Measurements from ENCODE around the gene CHST9. TPM values are rescaled to one million over a fixed set of nuclear protein-coding genes. Genes with fewer than 3 reads are reported as not detected.
"Not testable (repeated sequence)": the region's sequence is repeated elsewhere in the genome, so short reads cannot be mapped to it uniquely, and the experiment has no call there.

The CHST9 gene
- total RNA-seq, 1 donor = not detected

- DNase-seq (ENCODE audit: low read depth in 2 of 3, low spot score in 2 of 3) = no peak
Measured at GRCh38 chr18:27175914-27176313, 9.2 kb downstream of the CHST9 start.

GRCh38 chr18:27175245-27175644 is 9.9 kb downstream of the CHST9 start:
- DNase-seq (ENCODE audit: low read depth in 2 of 3, low spot score in 2 of 3) = no peak

- DNase-seq (ENCODE audit: low read depth in 2 of 3, low spot score in 2 of 3) = no peak
Measured at GRCh38 chr18:27171993-27172392, 13.1 kb downstream of the CHST9 start.

GRCh38 chr18:27165412-27165811 is 19.7 kb downstream of the CHST9 start:
- DNase-seq (ENCODE audit: low read depth in 2 of 3, low spot score in 2 of 3) = no peak

- DNase-seq (ENCODE audit: low read depth in 2 of 3, low spot score in 2 of 3) = no peak
Measured at GRCh38 chr18:27164905-27165304, 20.2 kb downstream of the CHST9 start.

DNA sequence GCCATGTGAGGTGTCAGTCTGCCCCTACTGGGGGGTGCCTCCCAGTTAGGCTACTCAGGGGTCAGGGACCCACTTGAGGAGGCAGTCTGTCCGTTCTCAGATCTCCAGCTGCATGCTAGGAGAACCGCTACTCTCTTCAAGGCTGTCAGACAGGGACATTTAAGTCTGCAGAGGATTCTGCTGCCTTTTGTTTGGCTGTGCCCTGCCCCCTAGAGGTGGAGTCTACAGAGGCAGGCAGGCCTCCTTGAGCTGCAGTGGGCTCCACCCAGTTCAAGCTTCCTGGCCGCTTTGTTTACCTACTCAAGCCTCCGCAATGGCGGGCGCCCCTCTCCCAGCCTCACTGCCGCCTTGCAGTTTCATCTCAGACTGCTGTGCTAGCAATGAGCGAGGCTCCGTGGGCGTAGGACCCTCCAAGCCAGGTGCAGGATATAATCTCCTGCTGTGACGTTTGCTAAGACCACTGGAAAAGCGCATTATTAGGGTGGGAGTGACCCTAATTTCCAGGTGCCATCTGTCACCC is 21.9 kb downstream of the CHST9 start:
- not testable (repeated sequence) for DNase-seq (ENCODE audit: low read depth in 2 of 3, low spot score in 2 of 3)

DNA sequence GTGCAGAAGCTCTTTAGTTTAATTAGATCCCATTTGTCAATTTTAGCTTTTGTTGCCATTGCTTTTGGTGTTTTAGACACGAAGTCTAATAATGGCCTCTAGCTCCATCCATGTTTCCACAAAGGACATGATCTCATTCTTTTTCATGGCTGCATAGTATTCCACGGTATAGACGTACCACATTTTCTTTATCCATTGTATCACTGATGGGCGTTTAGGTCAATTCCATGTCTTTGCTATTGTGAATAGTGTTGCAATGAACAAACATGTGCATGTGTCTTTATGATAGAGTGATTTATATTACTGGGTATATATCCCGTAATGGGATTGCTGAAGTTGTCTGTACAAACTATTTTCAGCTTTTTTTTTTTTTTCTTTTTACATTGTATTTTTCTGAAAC is 35.9 kb downstream of the CHST9 start:
- DNase-seq (ENCODE audit: low read depth in 2 of 3, low spot score in 2 of 3) = not testable (repeated sequence)

- DNase-seq (ENCODE audit: low read depth in 2 of 3, low spot score in 2 of 3) = no peak
Measured at GRCh38 chr18:27144672-27145071, 40.4 kb downstream of the CHST9 start.

DNA sequence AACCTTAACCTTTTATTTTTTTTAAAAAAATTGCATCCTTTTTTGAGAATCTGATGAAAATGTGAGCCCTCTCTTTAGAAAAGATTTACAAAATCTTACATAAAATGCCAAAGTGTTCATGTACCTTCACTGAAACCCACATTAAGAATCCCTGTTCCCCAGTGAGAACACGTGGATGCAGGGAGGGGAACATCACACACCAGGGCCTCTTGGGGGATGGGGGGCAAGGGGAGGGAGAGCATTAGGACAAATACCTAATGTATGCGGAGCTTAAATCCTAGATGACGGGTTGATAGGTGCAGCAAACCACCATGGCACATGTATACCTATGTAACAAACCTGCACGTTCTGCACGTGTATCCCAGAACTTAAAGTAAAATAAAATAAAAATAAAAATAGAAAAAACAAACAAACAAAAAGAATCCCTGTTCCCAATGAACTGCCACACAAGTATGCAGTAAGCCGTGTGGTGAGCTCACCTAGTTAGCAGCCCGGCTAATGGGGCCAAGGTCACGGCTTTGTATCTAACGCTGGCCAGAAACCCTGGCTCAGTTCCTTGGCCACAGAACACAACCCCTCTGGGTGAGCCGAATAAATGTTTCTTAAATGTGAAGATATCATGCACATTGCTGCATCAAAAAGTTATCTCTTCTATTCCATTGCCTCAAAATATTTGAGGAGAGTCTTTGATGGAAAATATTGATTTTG is 41.4 kb downstream of the CHST9 start:
- DNase-seq (ENCODE audit: low read depth in 2 of 3, low spot score in 2 of 3) = no peak

DNA sequence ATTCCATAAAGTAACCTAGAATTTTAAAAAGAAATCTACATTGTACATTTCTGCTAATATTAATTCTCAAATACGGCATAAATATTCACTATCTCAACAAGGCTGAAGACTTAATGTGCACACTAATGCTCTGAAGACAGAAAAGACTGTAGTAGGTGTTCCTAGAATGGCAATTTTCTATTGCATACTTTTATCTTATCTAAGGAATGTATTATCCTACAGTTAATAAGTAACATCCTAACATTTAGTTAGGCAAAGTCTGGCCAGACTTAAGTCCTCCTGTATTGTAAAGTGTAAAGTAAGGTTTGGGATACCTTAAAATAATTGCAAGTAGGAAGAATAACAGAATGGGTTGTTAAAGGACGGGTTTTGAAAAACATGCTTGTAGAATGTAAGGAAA is 42.2 kb downstream of the CHST9 start:
- DNase-seq (ENCODE audit: low read depth in 2 of 3, low spot score in 2 of 3) = no peak

GRCh38 chr18:27141876-27142275 is 43.2 kb downstream of the CHST9 start:
- DNase-seq (ENCODE audit: low read depth in 2 of 3, low spot score in 2 of 3) = no peak

DNA sequence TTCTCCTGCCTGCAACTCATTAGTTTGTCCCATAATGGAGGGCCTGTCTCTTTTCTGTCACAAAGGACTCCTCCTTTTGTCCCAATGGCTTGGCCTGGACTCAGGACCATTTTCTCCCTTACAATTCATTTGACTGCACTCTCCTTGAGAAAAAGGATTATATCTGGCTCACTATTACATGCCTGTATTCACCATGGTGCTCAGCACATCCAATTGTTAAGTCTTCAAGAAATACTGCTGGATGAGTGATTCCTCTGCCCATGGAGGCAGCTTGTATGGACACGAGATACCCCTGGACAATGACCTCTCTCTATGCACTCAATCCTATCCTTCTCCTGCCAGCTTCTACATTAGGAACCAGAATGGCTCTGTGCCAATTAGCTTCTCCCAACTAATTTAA is 47.0 kb downstream of the CHST9 start:
- DNase-seq (ENCODE audit: low read depth in 2 of 3, low spot score in 2 of 3) = no peak

DNA sequence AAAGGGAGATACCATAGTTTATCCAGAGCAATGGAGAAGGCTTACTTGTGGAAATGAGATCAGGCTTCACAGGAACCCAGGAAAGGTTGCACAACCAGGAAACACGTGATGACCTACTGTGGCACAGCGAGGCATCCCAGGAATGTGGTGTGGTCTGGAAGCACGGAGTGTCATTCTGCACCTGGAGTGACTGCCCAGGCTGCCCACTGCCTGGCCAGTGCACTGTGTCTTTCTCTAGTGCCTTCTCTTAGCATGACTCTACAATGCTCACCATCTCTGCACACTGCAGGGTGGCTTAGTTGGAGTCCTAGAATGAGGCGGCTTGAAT is 48.9 kb downstream of the CHST9 start:
- no peak for DNase-seq (ENCODE audit: low read depth in 2 of 3, low spot score in 2 of 3)

DNA sequence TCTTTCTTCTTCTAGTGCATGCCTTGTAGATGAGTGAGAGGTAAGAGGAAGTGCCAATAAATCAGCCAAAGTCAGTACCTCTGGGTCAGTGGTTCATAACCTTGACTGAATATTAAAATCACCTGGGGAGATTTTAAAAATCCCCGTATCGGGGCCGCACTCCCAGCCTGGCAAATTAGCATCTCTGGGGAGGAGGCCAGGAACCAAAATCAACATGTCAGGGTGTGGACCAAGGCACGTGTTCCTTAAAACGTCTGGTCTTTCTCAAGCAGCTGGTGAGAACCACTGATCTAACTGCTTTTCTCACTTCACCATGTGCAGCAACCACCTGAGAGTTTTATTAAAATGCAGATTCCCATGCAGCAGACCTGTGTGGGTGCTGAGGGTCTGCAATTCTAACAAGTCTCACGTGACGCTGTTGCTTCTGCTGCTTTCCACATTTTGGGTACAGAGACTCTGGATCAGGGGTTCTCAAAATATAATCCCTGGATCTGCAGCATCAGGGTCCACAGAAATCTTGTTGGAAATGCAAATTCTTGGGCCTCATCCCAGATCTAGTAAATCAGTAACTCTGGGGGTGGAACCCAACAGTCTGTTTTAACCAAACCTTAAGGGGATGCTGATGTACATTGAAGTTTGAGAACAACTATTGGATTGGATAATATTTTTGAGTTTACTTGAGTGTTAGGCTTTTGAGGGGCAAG is 49.5 kb downstream of the CHST9 start:
- DNase-seq (ENCODE audit: low read depth in 2 of 3, low spot score in 2 of 3) = no peak

GRCh38 chr18:27130065-27130630 is 55.0 kb downstream of the CHST9 start:
- DNase-seq (ENCODE audit: low read depth in 2 of 3, low spot score in 2 of 3) = no peak

DNA sequence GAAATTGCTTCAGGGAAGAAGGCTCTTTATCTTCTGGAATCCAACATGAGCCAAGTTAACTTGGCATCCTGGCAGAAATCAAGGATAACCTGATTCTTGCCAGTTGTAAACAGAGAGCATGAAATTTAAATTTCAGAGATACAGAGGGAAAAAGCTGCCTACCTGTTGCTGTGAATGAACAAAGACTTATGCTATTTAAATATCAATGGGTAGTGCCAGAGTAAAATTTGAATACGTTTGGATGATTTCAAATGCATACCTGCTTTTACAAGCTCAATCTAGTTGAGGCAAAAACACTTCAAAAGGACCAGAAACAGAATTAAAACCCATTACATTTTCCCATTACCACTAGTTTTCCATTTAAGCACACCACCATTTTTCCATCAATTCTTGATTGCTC is 60.9 kb downstream of the CHST9 start:
- no peak for DNase-seq (ENCODE audit: low read depth in 2 of 3, low spot score in 2 of 3)

GRCh38 chr18:27121108-27121507 is 64.0 kb downstream of the CHST9 start:
- DNase-seq (ENCODE audit: low read depth in 2 of 3, low spot score in 2 of 3) = no peak

GRCh38 chr18:27120246-27120645 is 64.9 kb downstream of the CHST9 start:
- DNase-seq (ENCODE audit: low read depth in 2 of 3, low spot score in 2 of 3) = no peak

DNA sequence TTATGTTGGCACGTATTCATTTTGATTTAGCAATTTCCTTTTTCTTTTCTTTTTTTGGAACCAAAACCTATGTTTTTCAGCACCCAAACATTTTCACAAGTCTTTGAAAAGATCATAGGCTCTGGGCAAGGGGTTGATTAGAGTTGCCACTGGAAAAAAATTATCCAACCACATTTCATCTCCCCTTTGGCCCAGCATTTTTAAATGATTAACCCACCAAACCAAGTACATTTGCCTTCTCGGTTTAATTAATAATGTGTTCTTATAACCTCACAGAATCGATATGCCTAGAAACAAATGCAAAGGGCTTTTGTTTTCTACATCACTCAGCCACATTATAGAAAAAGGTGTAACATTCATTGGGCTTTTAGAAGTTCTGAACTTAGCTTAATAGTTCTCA is 66.1 kb downstream of the CHST9 start:
- DNase-seq (ENCODE audit: low read depth in 2 of 3, low spot score in 2 of 3) = no peak

GRCh38 chr18:27114842-27115241 is 70.3 kb downstream of the CHST9 start:
- no peak for DNase-seq (ENCODE audit: low read depth in 2 of 3, low spot score in 2 of 3)

DNA sequence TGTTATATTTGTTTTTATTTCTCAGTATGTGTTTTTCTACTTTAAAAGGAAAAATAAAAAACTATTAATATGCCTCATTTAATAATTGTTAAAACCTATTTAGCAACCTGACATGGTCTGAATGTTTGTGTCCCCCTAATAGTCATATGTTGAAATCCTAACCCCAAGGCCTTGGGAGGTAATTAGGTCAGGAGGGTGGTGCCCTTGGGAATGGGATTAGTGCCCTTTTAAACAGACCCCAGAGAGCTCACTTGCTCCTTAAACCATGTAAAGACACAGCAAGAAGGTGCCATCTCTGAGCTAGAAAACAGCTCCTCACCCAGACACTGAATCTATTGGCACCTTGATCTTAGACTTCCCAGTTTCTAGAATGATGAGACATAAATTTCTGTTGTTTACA is 71.8 kb downstream of the CHST9 start:
- DNase-seq (ENCODE audit: low read depth in 2 of 3, low spot score in 2 of 3) = no peak

DNA sequence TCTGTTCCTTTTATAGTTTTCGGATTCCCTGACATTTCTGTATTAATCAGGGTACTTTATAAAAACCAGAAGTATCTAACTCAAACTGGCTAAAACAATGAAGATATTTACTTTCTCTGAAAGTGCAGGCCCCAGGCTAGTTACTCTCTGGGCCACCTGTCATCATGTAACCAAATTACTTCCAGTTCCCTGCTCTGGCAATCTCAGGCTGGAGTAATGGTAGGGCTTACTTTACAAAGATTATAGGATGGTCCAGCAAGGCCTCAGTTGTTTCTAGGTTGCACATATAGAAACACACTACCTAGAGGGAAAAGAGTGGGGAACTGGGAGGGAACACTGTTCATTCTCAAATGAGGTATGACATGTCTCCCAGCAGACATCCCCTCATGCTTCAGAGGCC is 74.8 kb downstream of the CHST9 start:
- DNase-seq (ENCODE audit: low read depth in 2 of 3, low spot score in 2 of 3) = no peak

All from hematopoietic multipotent progenitor cell (in vitro differentiated cells).